HG02981 (cell line): Measurements from ENCODE around the gene GRM1.

Experiments used
- ATAC-seq: cut with Tn5 transposase; IDR thresholded peaks from one replicate; pipeline ENCODE4 v1.9.1; 2021; ENCODE audit warnings: mild to moderate bottlenecking, moderate library complexity; ENCODE audit not compliant: unreplicated experiment

GRM1 gene

GRCh38 chr6:146028851-146029572 is at the start of gene GRM1:
GRM1 (plus strand) TSS chr6:146029062; CDS start chr6:146029518, 456 bp downstream.
- no peak for ATAC-seq

- no peak for ATAC-seq
These were observed 19.5 kb upstream of the GRM1 start for GRCh38 chr6:146009338-146009737.

GRCh38 chr6:146014233-146014632 is 14.6 kb upstream of the GRM1 start:
- ATAC-seq, result no peak

GRCh38 chr6:146017672-146018071 is 11.2 kb upstream of the GRM1 start:
- no peak for ATAC-seq

GRCh38 chr6:146026873-146027272 is 2.0 kb upstream of the GRM1 start:
- no peak for ATAC-seq

GRCh38 chr6:146027586-146028251 is 1.1 kb upstream of the GRM1 start:
- no peak for ATAC-seq

GRCh38 chr6:146028252-146028795 is 538 bp upstream of the GRM1 start:
- ATAC-seq, result peak; percentile 67

GRCh38 chr6:146029573-146030184 is 817 bp downstream of the GRM1 start:
- ATAC-seq, result no peak

GRCh38 chr6:146032387-146032786 is 3.5 kb downstream of the GRM1 start:
- ATAC-seq, result no peak

- ATAC-seq, result no peak
These were observed 11.5 kb downstream of the GRM1 start for GRCh38 chr6:146040360-146040759.

GRCh38 chr6:146041282-146041681 is 12.4 kb downstream of the GRM1 start:
- ATAC-seq, result no peak

- ATAC-seq, result no peak
These were observed 18.5 kb downstream of the GRM1 start for GRCh38 chr6:146047371-146047770.

- ATAC-seq, result no peak
These were observed 21.3 kb downstream of the GRM1 start for GRCh38 chr6:146050168-146050567.

- ATAC-seq, result no peak
These were observed 27.6 kb downstream of the GRM1 start for GRCh38 chr6:146056506-146056905.

GRCh38 chr6:146065690-146066089 is 36.8 kb downstream of the GRM1 start:
- ATAC-seq, result no peak

GRCh38 chr6:146066506-146066905 is 37.6 kb downstream of the GRM1 start:
- ATAC-seq, result no peak

- ATAC-seq, result no peak
These were observed 42.9 kb downstream of the GRM1 start for GRCh38 chr6:146071781-146072180.

GRCh38 chr6:146077992-146078391 is 49.1 kb downstream of the GRM1 start:
- no peak for ATAC-seq

- no peak for ATAC-seq
These were observed 58.5 kb downstream of the GRM1 start for GRCh38 chr6:146087386-146087785.

- ATAC-seq, result no peak
These were observed 61.6 kb downstream of the GRM1 start for GRCh38 chr6:146090474-146090873.

- no peak for ATAC-seq
These were observed 64.3 kb downstream of the GRM1 start for GRCh38 chr6:146092961-146093686.
